Endothelial cell of umbilical vein (primary cell): Measurements from ENCODE around the gene IGSF5.

Experiments
- EZH2 ChIP-seq: IDR thresholded peaks from 2 replicates; pipeline ENCODE4 v1.6.1; 2012; ENCODE audit warnings: borderline replicate concordance, low read depth, mild to moderate bottlenecking, moderate library complexity, low read length, inconsistent platforms; ENCODE audit not compliant: severe bottlenecking
- POLR2A ChIP-seq: IDR thresholded peaks from 2 replicates; pipeline ENCODE4 v1.6.1; 2012; ENCODE audit warnings: low read depth, mild to moderate bottlenecking, control low read depth, low read length
- TF ChIP-seq, protein P1 (sequence below), 2 donors: IDR thresholded peaks; 1 replicate in 1 of 2; 2 replicates in 1 of 2; pipeline ENCODE4 v1.5.1; 2011; ENCODE audit warnings: low read length in 2 of 2, mild to moderate bottlenecking in 2 of 2, moderate library complexity in 2 of 2, control low read depth in 1 of 2, inconsistent platforms in 1 of 2, low read depth in 1 of 2; ENCODE audit not compliant: insufficient read depth in 1 of 2; ENCODE audit errors: extremely low read depth in 1 of 2

DNA sequence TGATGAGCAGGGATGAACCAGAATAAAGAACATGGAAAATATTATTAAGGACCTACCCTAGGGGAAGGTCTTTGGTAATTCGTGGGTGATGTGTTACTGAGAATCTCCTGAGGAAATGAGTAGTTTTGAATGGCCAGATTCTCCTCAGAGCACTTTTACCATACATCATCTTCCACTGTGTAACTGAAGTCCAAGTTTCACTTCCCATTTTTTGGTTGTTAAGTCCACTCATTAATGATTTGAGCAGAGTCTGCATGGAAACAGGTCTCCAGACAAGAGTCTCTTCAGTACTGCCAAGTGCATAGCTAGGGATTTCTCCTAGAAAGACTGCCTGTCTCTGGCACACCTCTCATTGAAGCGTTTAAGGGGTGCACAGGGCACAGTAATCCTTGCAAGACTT, 73.6 kb downstream of the IGSF5 start:
- TF ChIP-seq EZH2 (no peak), POLR2A (no peak)
- TF ChIP-seq, protein P1, sequence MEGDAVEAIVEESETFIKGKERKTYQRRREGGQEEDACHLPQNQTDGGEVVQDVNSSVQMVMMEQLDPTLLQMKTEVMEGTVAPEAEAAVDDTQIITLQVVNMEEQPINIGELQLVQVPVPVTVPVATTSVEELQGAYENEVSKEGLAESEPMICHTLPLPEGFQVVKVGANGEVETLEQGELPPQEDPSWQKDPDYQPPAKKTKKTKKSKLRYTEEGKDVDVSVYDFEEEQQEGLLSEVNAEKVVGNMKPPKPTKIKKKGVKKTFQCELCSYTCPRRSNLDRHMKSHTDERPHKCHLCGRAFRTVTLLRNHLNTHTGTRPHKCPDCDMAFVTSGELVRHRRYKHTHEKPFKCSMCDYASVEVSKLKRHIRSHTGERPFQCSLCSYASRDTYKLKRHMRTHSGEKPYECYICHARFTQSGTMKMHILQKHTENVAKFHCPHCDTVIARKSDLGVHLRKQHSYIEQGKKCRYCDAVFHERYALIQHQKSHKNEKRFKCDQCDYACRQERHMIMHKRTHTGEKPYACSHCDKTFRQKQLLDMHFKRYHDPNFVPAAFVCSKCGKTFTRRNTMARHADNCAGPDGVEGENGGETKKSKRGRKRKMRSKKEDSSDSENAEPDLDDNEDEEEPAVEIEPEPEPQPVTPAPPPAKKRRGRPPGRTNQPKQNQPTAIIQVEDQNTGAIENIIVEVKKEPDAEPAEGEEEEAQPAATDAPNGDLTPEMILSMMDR (IDR thresholded peaks at IDR 0.05; ENCODE audit: extremely low read depth in 1 of 2, insufficient read depth in 1 of 2, low read depth in 1 of 2, low read length in 2 of 2): no peak
